SK-N-SH (cell line): ENCODE data around the gene KRTAP10-2. TPM values are rescaled to one million over a fixed set of nuclear protein-coding genes. Genes with fewer than 3 reads are reported as not detected.

Source experiments
- CTCF ChIA-PET: fragments of 300-600, 350-600 bp; formaldehyde crosslinking; extraction: SDS; loops from one replicate; lab custom pipeline; 2021; lab: Yijun Ruan, JAX
- POLR2A ChIA-PET: fragments of 350-600 bp; sonication (Branson Sonifier 250); formaldehyde crosslinking; extraction: SDS; loops from one replicate; lab custom pipeline; 2020; ENCODE audit warnings: antibody characterized with exemption, inconsistent platforms; lab: Yijun Ruan, JAX
- DNase-seq: peaks from one replicate; pipeline ENCODE4 v3.0.0; 2012
- H2AFZ ChIP-seq: fragments of 200-600 bp; sonication (generic); 2 replicates; pipeline ENCODE4 v1.8.1; 2016; ENCODE audit warnings: antibody characterized with exemption, mild to moderate bottlenecking, low read depth
- H3F3A ChIP-seq: fragments of 200-600 bp; sonication (generic); replicated peaks from 2 replicates; pipeline ENCODE3; 2016; ENCODE audit warnings: antibody characterized with exemption, mild to moderate bottlenecking; ENCODE audit not compliant: insufficient read depth
- H3K27ac ChIP-seq, 2 experiments: fragments of 200-500 bp in 1 of 2; fragments of 200-600 bp in 1 of 2; sonication (Bioruptor generic) in 1 of 2; sonication (generic), shearing (Covaris generic) in 1 of 2; 2 replicates each; pipeline versions ENCODE4 v1.5.1 to v1.6.1; 2014 to 2016; ENCODE audit warnings: low read depth in 2 of 2, inconsistent platforms in 1 of 2, low read length in 1 of 2, mild to moderate bottlenecking in 1 of 2, mixed read lengths in 1 of 2
- H3K27me3 ChIP-seq: fragments of 200-600 bp; sonication (generic), shearing (Covaris generic); 2 replicates; pipeline ENCODE4 v1.6.1; 2016; ENCODE audit warnings: mixed run types; ENCODE audit not compliant: insufficient read depth
- H3K36me3 ChIP-seq, 2 experiments: fragments of 200-500 bp in 1 of 2; fragments of 200-600 bp in 1 of 2; sonication (Bioruptor generic) in 1 of 2; sonication (generic) in 1 of 2; replicated peaks in 1 of 2; 2 replicates each; pipeline versions ENCODE3 to v1.5.1; 2014 to 2016; ENCODE audit warnings: low read length in 1 of 2, mild to moderate bottlenecking in 1 of 2; ENCODE audit not compliant: insufficient read depth in 2 of 2, control insufficient read depth in 1 of 2
- H3K4me1 ChIP-seq, 2 experiments: fragments of 200-500 bp in 1 of 2; fragments of 200-600 bp in 1 of 2; sonication (Bioruptor generic) in 1 of 2; sonication (generic), shearing (Covaris generic) in 1 of 2; 2 replicates each; pipeline versions ENCODE4 v1.5.1 to v1.6.1; 2014 to 2016; ENCODE audit warnings: low read depth in 1 of 2, low read length in 1 of 2, mixed run types in 1 of 2; ENCODE audit not compliant: insufficient read depth in 2 of 2, control insufficient read depth in 1 of 2
- H3K4me2 ChIP-seq: fragments of 200-600 bp; sonication (generic), shearing (Covaris generic); 2 replicates; pipeline ENCODE4 v1.6.1; 2017; ENCODE audit warnings: mixed run types
- H3K4me3 ChIP-seq, 2 experiments: fragments of 200-500 bp in 1 of 2; fragments of 200-600 bp in 1 of 2; sonication (Bioruptor generic) in 1 of 2; sonication (generic), shearing (Covaris generic) in 1 of 2; 2 replicates each; pipeline versions ENCODE4 v1.5.1 to v1.8.1; 2014 to 2016; ENCODE audit warnings: low read depth in 2 of 2, inconsistent platforms in 1 of 2, low read length in 1 of 2, mild to moderate bottlenecking in 1 of 2, mixed read lengths in 1 of 2, moderate library complexity in 1 of 2
- H3K79me2 ChIP-seq: fragments of 200-600 bp; sonication (generic); 2 replicates; pipeline ENCODE4 v1.8.1; 2017; ENCODE audit warnings: mild to moderate bottlenecking; ENCODE audit not compliant: insufficient read depth
- H3K9ac ChIP-seq: fragments of 200-600 bp; sonication (generic); 2 replicates; pipeline ENCODE4 v1.6.1; 2017; ENCODE audit warnings: mixed run types
- H3K9me2 ChIP-seq: fragments of 200-600 bp; sonication (generic); 2 replicates; pipeline ENCODE4 v1.6.1; 2017; ENCODE audit warnings: mixed run types
- H3K9me3 ChIP-seq: fragments of 200-600 bp; sonication (generic); 2 replicates; pipeline ENCODE4 v1.6.1; 2017; ENCODE audit warnings: mixed run types, mild to moderate bottlenecking, moderate library complexity
- H4K20me1 ChIP-seq: fragments of 200-600 bp; sonication (generic); 2 replicates; pipeline ENCODE4 v1.6.1; 2017; ENCODE audit warnings: mild to moderate bottlenecking, mixed run types; ENCODE audit not compliant: insufficient read depth
- CHD2 ChIP-seq: fragments of 150-350 bp; IDR thresholded peaks from 2 replicates; pipeline ENCODE4 v1.6.1; 2018; ENCODE audit warnings: low read length; ENCODE audit not compliant: partially characterized antibody
- CTCF ChIP-seq: fragments of 200-600 bp; sonication (generic); IDR thresholded peaks from 2 replicates; pipeline ENCODE4 v1.6.1; 2017; ENCODE audit warnings: antibody characterized with exemption, mild to moderate bottlenecking, moderate library complexity
- ELF1 ChIP-seq: IDR thresholded peaks from 2 replicates; pipeline ENCODE4 v1.4.0; 2012
- EP300 ChIP-seq, 2 experiments: IDR thresholded peaks; 2 replicates each; pipeline versions ENCODE4 v1.4.0 to v1.6.1; 2012; ENCODE audit warnings: borderline replicate concordance in 1 of 2, low read depth in 1 of 2, low read length in 1 of 2
- EZH2phosphoT487 ChIP-seq: fragments of 200-600 bp; sonication (generic); IDR thresholded peaks from 2 replicates; pipeline ENCODE4 v1.6.1; 2017; ENCODE audit warnings: low read depth, mixed run types, mild to moderate bottlenecking, antibody characterized with exemption, moderate library complexity, borderline replicate concordance
- GABPA ChIP-seq: IDR thresholded peaks from 2 replicates; pipeline ENCODE4 v1.4.0; 2012; ENCODE audit warnings: low read depth, mild to moderate bottlenecking
- GATA2 ChIP-seq: sonication (generic); formaldehyde crosslinking; IDR thresholded peaks from 2 replicates; pipeline ENCODE4 v1.5.0; 2020; ENCODE audit warnings: mild to moderate bottlenecking, missing genetic modification reagents
- IRF3 ChIP-seq: fragments of 150-350 bp; IDR thresholded peaks from 2 replicates; pipeline ENCODE4 v1.6.1; 2016; ENCODE audit warnings: mild to moderate bottlenecking, low read depth, low read length
- JUND ChIP-seq: IDR thresholded peaks from 2 replicates; pipeline ENCODE4 v1.4.0; 2012
- MEF2A ChIP-seq: IDR thresholded peaks from 2 replicates; pipeline ENCODE4 v1.4.0; 2012; ENCODE audit warnings: low read depth, borderline replicate concordance
- MXI1 ChIP-seq: IDR thresholded peaks from 2 replicates; pipeline ENCODE4 v1.6.1; 2012; ENCODE audit warnings: mild to moderate bottlenecking, low read depth, low read length, improper control_type of control experiment
- NFIC ChIP-seq: IDR thresholded peaks from 2 replicates; pipeline ENCODE4 v1.4.0; 2012; ENCODE audit warnings: borderline replicate concordance
- PBX3 ChIP-seq: IDR thresholded peaks from 2 replicates; pipeline ENCODE4; 2012
- RCOR1 ChIP-seq: fragments of 150-350 bp; IDR thresholded peaks from 2 replicates; pipeline ENCODE4 v1.6.1; 2017; ENCODE audit warnings: antibody characterized with exemption, low read length
- RXRA ChIP-seq: IDR thresholded peaks from 2 replicates; pipeline ENCODE4 v1.4.0; 2012; ENCODE audit warnings: low read depth, mild to moderate bottlenecking, borderline replicate concordance
- SIN3A ChIP-seq: IDR thresholded peaks from 2 replicates; pipeline ENCODE4 v1.6.1; 2012; ENCODE audit warnings: low read depth, mild to moderate bottlenecking, low read length, moderate library complexity, borderline replicate concordance
- SMC3 ChIP-seq: IDR thresholded peaks from 2 replicates; pipeline ENCODE4 v1.6.1; 2012; ENCODE audit warnings: low read depth, low read length, improper control_type of control experiment
- TAF1 ChIP-seq: IDR thresholded peaks from 2 replicates; pipeline ENCODE4 v1.6.1; 2012; ENCODE audit warnings: low read depth, mild to moderate bottlenecking, low read length, moderate library complexity, borderline replicate concordance
- USF1 ChIP-seq: IDR thresholded peaks from 2 replicates; pipeline ENCODE4 v1.4.0; 2012; ENCODE audit warnings: low read depth, borderline replicate concordance
- WGBS: methylation state at CpG from one replicate; pipeline ENCODE4 v1.1.6; 2017; ENCODE audit warnings: low lambda C conversion rate; 5-methylcytosine and 5-hydroxymethylcytosine counted together
- polyA plus RNA-seq, 3 experiments: library from polyadenylated mRNA; depleted of rRNA; stranded (reverse); fragments of >200 nt; gene quantifications; 2 replicates each; pipeline ENCODE4 v1.2.3, GENCODE V29; 2012

KRTAP10-2 gene
- polyA plus RNA-seq, 1 of the 3 experiments (the other 2 are of a cell fraction) = not detected

- Histone ChIP-seq H3K79me2 (no peaks in the 10 kb centered on the region), H3K4me2 (no peak overlapping the region), H3K27me3 (0 out of 2 replicates have a peak, but pooled peaks cover 9% of the 10 kb centered on the region), H3K4me1 (peaks cover 0 to 6% of the 10 kb centered on the region in 2 experiments; a peak in 1 of 4 replicates), H3K9ac (no peak overlapping the region), H3F3A (no peaks in the 10 kb centered on the region), H3K36me3 (no peaks in the 10 kb centered on the region), H3K9me2 (no peaks in the 10 kb centered on the region), H3K4me3 (no peak overlapping the region), H3K27ac (no peak overlapping the region), H2AFZ (no peak overlapping the region), H4K20me1 (no peaks in the 10 kb centered on the region), H3K9me3 (no peaks in the 10 kb centered on the region)
- 58% methylated on average over 8 of the region's 8 CpGs for WGBS
- no peak for DNase-seq
- ChIA-PET POLR2A (no interaction called here), CTCF (interaction anchor here (1.0 to 3.4 kb wide), 2 partner anchors 18 to 282 kb away, joined by 3 to 31 read pairs; no protein-coding TSS in a partner anchor)
- TF ChIP-seq JUND (no peak), EZH2phosphoT487 (no peak), SIN3A (no peak), RXRA (no peak), GABPA (no peak), CHD2 (no peak), NFIC (no peak), RCOR1 (no peak), CTCF (no peak), MXI1 (no peak), GATA2 (no peak), ELF1 (no peak), MEF2A (no peak), SMC3 (no peak), PBX3 (no peak), TAF1 (no peak), EP300 (IDR thresholded peaks at IDR 0.05; ENCODE audit: borderline replicate concordance in 1 of 2, low read depth in 1 of 2, low read length in 1 of 2) (no peak), IRF3 (no peak), USF1 (no peak)
Measured at GRCh38 chr21:44511938-44512275, 39.4 kb downstream of the KRTAP10-2 start.
